Pericardium fibroblast (primary cell): Measurements from ENCODE around the gene KIAA1614. TPM values are rescaled to one million over a fixed set of nuclear protein-coding genes. Genes with fewer than 3 reads are reported as not detected.

ENCODE experiments used
- total RNA-seq: library from RNA; depleted of rRNA; stranded (reverse); fragments of >200 nt; gene quantifications from 2 replicates; pipeline ENCODE4 v1.2.3, GENCODE V29; 2015

Gene KIAA1614, protein sequence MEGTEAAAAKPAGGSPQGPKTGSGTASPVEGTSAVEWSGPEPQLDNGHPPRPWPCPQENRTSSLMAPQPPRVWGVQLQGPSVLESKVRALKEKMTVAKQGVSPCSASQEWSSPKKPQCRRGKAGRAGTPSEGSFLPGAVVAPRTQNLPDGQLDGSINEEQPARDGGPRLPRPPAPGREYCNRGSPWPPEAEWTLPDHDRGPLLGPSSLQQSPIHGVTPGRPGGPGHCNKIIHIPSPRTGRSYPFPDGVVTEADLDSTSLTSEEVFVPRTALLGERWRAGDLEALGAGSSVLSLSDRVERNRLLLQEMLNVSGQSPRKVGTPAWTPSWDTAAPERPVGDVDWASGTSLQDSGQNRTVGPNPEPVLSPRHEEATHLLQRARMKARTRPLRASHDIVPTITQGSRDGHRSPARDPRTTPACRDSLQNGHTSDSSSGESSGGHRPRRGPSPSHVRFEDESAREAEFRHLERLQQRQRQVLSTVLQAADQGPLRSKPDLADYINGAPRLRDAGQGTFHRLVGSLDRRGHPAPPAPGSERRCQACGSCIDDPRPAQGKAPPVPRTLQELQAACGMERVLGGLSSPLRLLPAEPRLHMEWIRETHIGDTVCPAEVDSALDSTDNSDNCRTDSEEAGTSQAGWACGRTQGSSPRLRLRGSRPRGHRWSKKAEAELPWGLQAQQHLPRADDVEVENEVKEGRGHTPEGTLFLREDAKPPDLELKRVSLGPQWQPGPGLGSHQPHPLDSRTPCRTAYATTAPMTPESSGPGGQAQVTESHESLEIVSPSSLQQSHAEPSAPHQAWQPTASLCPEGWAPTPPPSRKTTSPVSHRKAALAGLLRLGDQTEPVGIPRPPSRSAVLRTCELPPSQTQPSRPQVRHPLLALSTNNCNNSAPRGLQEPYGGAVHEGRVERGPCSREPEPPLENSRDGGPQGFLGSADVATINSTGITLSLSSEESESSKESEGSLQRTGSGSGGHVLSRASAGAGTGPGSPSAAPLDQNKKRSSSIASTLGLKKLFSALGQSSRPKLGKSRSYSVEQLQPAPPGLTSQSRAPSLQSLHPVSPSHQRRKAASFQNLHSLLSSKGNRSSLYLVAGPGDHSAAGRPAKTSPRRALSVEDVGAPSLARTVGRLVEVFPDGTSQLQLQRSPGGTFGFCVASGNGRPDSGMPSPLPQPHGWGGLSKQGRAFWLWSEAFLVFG
- 7.7 and 14.6 TPM in 2 replicates for total RNA-seq

GRCh38 chr1:180912801-180913565 is at the start of gene KIAA1614:
Gene KIAA1614 (plus strand): TSS chr1:180912897. CDS start chr1:180913244, 347 bp downstream.

Other genes starting within 250 kb of the KIAA1614 start
- 17.3 and 18.0 TPM in 2 replicates for gene STX6, start 110.0 kb downstream of the KIAA1614 start, total RNA-seq
- 13.3 and 15.1 TPM in 2 replicates for gene MR1, start 121.1 kb downstream of the KIAA1614 start, total RNA-seq
- 17.7 and 20.9 TPM in 2 replicates for gene IER5, start 175.8 kb downstream of the KIAA1614 start, total RNA-seq